ENCODE measurements around the gene CCDC83. TPM values are rescaled to one million over a fixed set of nuclear protein-coding genes. Genes with fewer than 3 reads are reported as not detected.

CCDC83 gene
- total RNA-seq, 1 donor from 2014 or later, result 0.72 TPM

Other genes starting within 250 kb of the CCDC83 start
- gene DLG2, start 228.0 kb upstream of the CCDC83 start, total RNA-seq (ENCODE audit: insufficient read depth, low replicate concordance), result 25.3 TPM
- 45.7 TPM for gene TMEM126B, start 226.8 kb upstream of the CCDC83 start, total RNA-seq (ENCODE audit: insufficient read depth, low replicate concordance)
- 20.2 TPM for gene TMEM126A, start 207.4 kb upstream of the CCDC83 start, total RNA-seq (ENCODE audit: insufficient read depth, low replicate concordance)
- gene CREBZF, start 190.3 kb upstream of the CCDC83 start, total RNA-seq (ENCODE audit: insufficient read depth, low replicate concordance), result 70.1 TPM
- 10.8 TPM for gene CCDC89, start 169.2 kb upstream of the CCDC83 start, total RNA-seq (ENCODE audit: insufficient read depth, low replicate concordance)
- gene SYTL2, start 44.2 kb upstream of the CCDC83 start, total RNA-seq (ENCODE audit: insufficient read depth, low replicate concordance), result 286 TPM
- gene PICALM, start 213.7 kb downstream of the CCDC83 start, total RNA-seq (ENCODE audit: insufficient read depth, low replicate concordance), result 690 TPM